SK-N-SH treated with all-trans-retinoic acid at 6 μM for 48 hours (cell line): ENCODE measurements around the gene UTP4.
A peak's percentile ranks its signal among the peaks of the same experiment; 100 is the strongest.

Experiments used
- ATAC-seq: fragments of 200-7000 bp; cut with Tn5 transposase; 3 replicates; pipeline ENCODE4 v1.9.1; 2020; ENCODE audit warnings: mild to moderate bottlenecking, moderate library complexity
- ARNTL ChIP-seq: fragments of 450-650 bp; formaldehyde crosslinking; IDR thresholded peaks from 2 replicates; pipeline ENCODE4 v1.5.0; 2020; ENCODE audit warnings: low read depth, mild to moderate bottlenecking, moderate library complexity, borderline replicate concordance
- BACH2 ChIP-seq: fragments of 250-450 bp; sonication (Bioruptor Pico); IDR thresholded peaks from 2 replicates; pipeline ENCODE4 v1.9.0; 2021; ENCODE audit warnings: mild to moderate bottlenecking, borderline replicate concordance
- CREB5 ChIP-seq: fragments of 250-450 bp; sonication (Bioruptor Pico); IDR thresholded peaks from 2 replicates; pipeline ENCODE4 v1.5.1; 2020; ENCODE audit warnings: low read depth, mild to moderate bottlenecking, moderate library complexity
- CSDC2 ChIP-seq: fragments of 250-450 bp; sonication (Bioruptor Pico); IDR thresholded peaks from 2 replicates; pipeline ENCODE4 v1.5.0; 2020; ENCODE audit warnings: mild to moderate bottlenecking, moderate library complexity
- ESRRG ChIP-seq: fragments of 250-450 bp; sonication (Bioruptor Pico); IDR thresholded peaks from 2 replicates; pipeline ENCODE4 v1.6.1; 2021; ENCODE audit warnings: mild to moderate bottlenecking
- GLIS3 ChIP-seq: fragments of 250-450 bp; sonication (Bioruptor Pico); IDR thresholded peaks from 2 replicates; pipeline ENCODE4 v1.5.0; 2020; ENCODE audit warnings: mild to moderate bottlenecking, moderate library complexity
- ISL1 ChIP-seq: fragments of 250-450 bp; sonication (Bioruptor Pico); IDR thresholded peaks from 2 replicates; pipeline ENCODE4 v2.1.2; 2022; ENCODE audit warnings: mild to moderate bottlenecking, moderate library complexity
- OSR1 ChIP-seq: fragments of 250-450 bp; sonication (Bioruptor Pico); IDR thresholded peaks from 2 replicates; pipeline ENCODE4 v1.8.0; 2022; ENCODE audit warnings: moderate library complexity, mild to moderate bottlenecking, inconsistent platforms
- PATZ1 ChIP-seq: fragments of 250-450 bp; sonication (Bioruptor Pico); IDR thresholded peaks from 2 replicates; pipeline ENCODE4 v1.8.0; 2020; ENCODE audit warnings: mild to moderate bottlenecking, moderate library complexity, borderline replicate concordance
- POU6F1 ChIP-seq: fragments of 250-450 bp; sonication (Bioruptor Pico); IDR thresholded peaks from 2 replicates; pipeline ENCODE4 v1.8.0; 2021; ENCODE audit warnings: low read depth, mild to moderate bottlenecking, moderate library complexity, borderline replicate concordance
- PPARA ChIP-seq: fragments of 250-450 bp; sonication (Bioruptor Pico); IDR thresholded peaks from 2 replicates; pipeline ENCODE4 v1.5.0; 2020; ENCODE audit warnings: mild to moderate bottlenecking, borderline replicate concordance
- RARB ChIP-seq: fragments of 250-450 bp; sonication (Bioruptor Pico); IDR thresholded peaks from 2 replicates; pipeline ENCODE4 v1.8.0; 2021; ENCODE audit warnings: mild to moderate bottlenecking, moderate library complexity
- SNAI2 ChIP-seq: fragments of 250-450 bp; sonication (Bioruptor Pico); IDR thresholded peaks from 2 replicates; pipeline ENCODE4 v1.5.0; 2020; ENCODE audit warnings: mild to moderate bottlenecking, moderate library complexity
- TCF4 ChIP-seq: fragments of 250-450 bp; sonication (Bioruptor Pico); IDR thresholded peaks from 2 replicates; pipeline ENCODE4 v1.8.0; 2021; ENCODE audit warnings: mild to moderate bottlenecking, moderate library complexity, borderline replicate concordance
- TOX ChIP-seq: fragments of 250-450 bp; sonication (Bioruptor Pico); IDR thresholded peaks from 2 replicates; pipeline ENCODE4 v1.8.0; 2021; ENCODE audit warnings: mild to moderate bottlenecking, moderate library complexity, borderline replicate concordance
- TSHZ2 ChIP-seq: fragments of 250-450 bp; sonication (Bioruptor Pico); IDR thresholded peaks from 2 replicates; pipeline ENCODE4 v1.5.0; 2020; ENCODE audit warnings: mild to moderate bottlenecking, moderate library complexity
- ZC3H10 ChIP-seq: fragments of 250-450 bp; sonication (Bioruptor Pico); IDR thresholded peaks from 2 replicates; pipeline ENCODE4 v1.5.1; 2021; ENCODE audit warnings: mild to moderate bottlenecking, moderate library complexity
- ZFP3 ChIP-seq: fragments of 250-450 bp; sonication (Bioruptor Pico); IDR thresholded peaks from 2 replicates; pipeline ENCODE4 v1.5.0; 2020; ENCODE audit warnings: mild to moderate bottlenecking, moderate library complexity
- ZFP30 ChIP-seq: fragments of 450-650 bp; formaldehyde crosslinking; IDR thresholded peaks from 2 replicates; pipeline ENCODE4 v1.5.0; 2022; ENCODE audit warnings: mild to moderate bottlenecking, moderate library complexity
- ZNF565 ChIP-seq: fragments of 450-650 bp; formaldehyde crosslinking; conservative IDR thresholded peaks from 2 replicates; pipeline ENCODE4 v1.5.0; 2020; ENCODE audit warnings: low read depth, mild to moderate bottlenecking, moderate library complexity
- ZNF70 ChIP-seq: fragments of 450-650 bp; formaldehyde crosslinking; IDR thresholded peaks from 2 replicates; pipeline ENCODE4 v1.5.0; 2020; ENCODE audit warnings: mild to moderate bottlenecking, moderate library complexity
- ZNF8 ChIP-seq: fragments of 450-650 bp; formaldehyde crosslinking; IDR thresholded peaks from 2 replicates; pipeline ENCODE4 v1.5.0; 2020; ENCODE audit warnings: mild to moderate bottlenecking, moderate library complexity

The UTP4 gene

GRCh38 chr16:69132424-69133252 lies at the start of gene UTP4, which contains the start of gene CHTF8:
TSS of gene UTP4 (plus strand) at chr16:69132649. CDS start at chr16:69133460, 811 bp downstream.
TSS of gene CHTF8 (minus strand) at chr16:69132588. CDS start at chr16:69121458, 11,130 bp downstream.
- TF ChIP-seq TSHZ2 (CRISPR knock-in tag) (no peak; the same call in 1 of the 2 replicates), ZC3H10 (no peak), GLIS3 (no peak), CSDC2 (CRISPR knock-in tag) (no peak), PATZ1 (CRISPR knock-in tag) (no peak), ZNF70 (CRISPR knock-in tag) (no peak), ZFP3 (no peak), RARB (no peak), ZNF8 (CRISPR knock-in tag) (no peak), SNAI2 (CRISPR knock-in tag) (no peak), ZNF565 (CRISPR knock-in tag) (no peak), CREB5 (CRISPR knock-in tag) (no peak), TCF4 (CRISPR knock-in tag) (no peak), ISL1 (CRISPR knock-in tag) (no peak), ARNTL (no peak), ESRRG (no peak)
- peak; percentile 92 for ATAC-seq

GRCh38 chr16:69083306-69083941 lies 49.0 kb upstream of the UTP4 start:
- TF ChIP-seq ZNF70 (CRISPR knock-in tag) (no peak), PPARA (CRISPR knock-in tag) (no peak), ZC3H10 (no peak), CREB5 (CRISPR knock-in tag) (no peak), ARNTL (no peak)
- ATAC-seq, result no peak

GRCh38 chr16:69084289-69084688 lies 48.2 kb upstream of the UTP4 start:
- peak; percentile 69 for ATAC-seq
- TF ChIP-seq CREB5 (CRISPR knock-in tag) (no peak), PPARA (CRISPR knock-in tag) (no peak), PATZ1 (CRISPR knock-in tag) (no peak), ZFP30 (CRISPR knock-in tag) (no peak), ZFP3 (no peak), OSR1 (CRISPR knock-in tag) (no peak), POU6F1 (no peak), TCF4 (CRISPR knock-in tag) (no peak), ZC3H10 (no peak), ISL1 (CRISPR knock-in tag) (no peak), ESRRG (no peak), TOX (CRISPR knock-in tag) (no peak), BACH2 (no peak)
